Left hindlimb (tissue), 1 donor: ENCODE data around the gene MAGED4.
"Not testable (repeated sequence)": the region's sequence is repeated elsewhere in the genome, so short reads cannot be mapped to it uniquely, and the experiment has no call there.

Experiments used
- DNase-seq: peaks from one replicate; pipeline ENCODE4 v3.0.0-alpha.2; 2018

The MAGED4 gene

GRCh38 chrX:52184440-52185077 is at the start of gene MAGED4:
TSS of gene MAGED4 (plus strand) at chrX:52184888. CDS start at chrX:52185923, 1,035 bp downstream.
- DNase-seq: not testable (repeated sequence)

GRCh38 chrX:52138830-52139544 is 45.7 kb upstream of the MAGED4 start:
- DNase-seq: no peak

GRCh38 chrX:52139545-52139895 is 45.2 kb upstream of the MAGED4 start:
- DNase-seq: no peak

GRCh38 chrX:52140020-52140419 is 44.7 kb upstream of the MAGED4 start:
- no peak for DNase-seq

- DNase-seq: not testable (repeated sequence)
These were observed 34.0 kb upstream of the MAGED4 start for GRCh38 chrX:52150667-52151066.

- DNase-seq: not testable (repeated sequence)
These were observed 24.5 kb upstream of the MAGED4 start for GRCh38 chrX:52160140-52160539.

- no peak for DNase-seq
These were observed 17.8 kb upstream of the MAGED4 start for GRCh38 chrX:52166840-52167239.

- not testable (repeated sequence) for DNase-seq
These were observed 13.6 kb upstream of the MAGED4 start for GRCh38 chrX:52171055-52171454.

GRCh38 chrX:52185078-52185453 is 378 bp downstream of the MAGED4 start:
- DNase-seq: not testable (repeated sequence)

- not testable (repeated sequence) for DNase-seq
These were observed 26.7 kb downstream of the MAGED4 start for GRCh38 chrX:52211405-52211804.

GRCh38 chrX:52213276-52213675 is 28.6 kb downstream of the MAGED4 start:
- no peak for DNase-seq

- DNase-seq: no peak
These were observed 31.9 kb downstream of the MAGED4 start for GRCh38 chrX:52216541-52216940.

GRCh38 chrX:52217494-52218160 is 32.9 kb downstream of the MAGED4 start:
- no peak for DNase-seq

- no peak for DNase-seq
These were observed 36.2 kb downstream of the MAGED4 start for GRCh38 chrX:52220936-52221335.
